ENCODE data around the gene TMEM116.

The TMEM116 gene

DNA sequence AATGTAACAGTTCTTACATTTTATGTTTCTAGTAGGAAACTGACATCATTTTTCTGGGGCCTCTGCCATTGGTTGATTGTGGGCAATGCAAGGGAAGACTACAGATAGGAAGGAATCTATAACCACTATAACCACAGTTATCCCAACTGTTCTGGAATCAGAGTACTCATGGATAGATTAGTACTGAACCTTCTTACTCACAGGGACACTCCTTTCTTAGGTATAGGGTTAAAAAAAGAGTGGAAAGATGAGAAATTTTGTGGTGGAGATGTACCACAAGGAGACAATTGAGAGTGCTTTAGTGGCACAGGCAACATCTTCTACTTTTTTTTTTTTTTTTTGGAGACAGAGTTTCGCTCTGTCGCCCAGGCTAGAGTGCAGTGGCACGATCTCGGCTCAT lies 21.0 kb downstream of the TMEM116 start:
- in situ Hi-C loops (cut with HindIII; ENCODE audit: low sequenced_read_pairs) = no loop called here
- no peak for TF ChIP-seq CTCF (IDR thresholded peaks at IDR 0.05; ENCODE audit: low read depth, low read length, missing control alignments)
- no peak for DNase-seq (ENCODE audit: low read depth)
- no peak overlapping the region for H3K4me3 ChIP-seq (ENCODE audit: low read depth, low read length)

GRCh38 chr12:111991535-111991934 lies 21.4 kb downstream of the TMEM116 start:
- DNase-seq (ENCODE audit: low read depth) = no peak
- TF ChIP-seq CTCF (IDR thresholded peaks at IDR 0.05; ENCODE audit: low read depth, low read length, missing control alignments) = no peak
- no peak overlapping the region for H3K4me3 ChIP-seq (ENCODE audit: low read depth, low read length)
- in situ Hi-C loops (cut with HindIII; ENCODE audit: low sequenced_read_pairs) = no loop called here

DNA sequence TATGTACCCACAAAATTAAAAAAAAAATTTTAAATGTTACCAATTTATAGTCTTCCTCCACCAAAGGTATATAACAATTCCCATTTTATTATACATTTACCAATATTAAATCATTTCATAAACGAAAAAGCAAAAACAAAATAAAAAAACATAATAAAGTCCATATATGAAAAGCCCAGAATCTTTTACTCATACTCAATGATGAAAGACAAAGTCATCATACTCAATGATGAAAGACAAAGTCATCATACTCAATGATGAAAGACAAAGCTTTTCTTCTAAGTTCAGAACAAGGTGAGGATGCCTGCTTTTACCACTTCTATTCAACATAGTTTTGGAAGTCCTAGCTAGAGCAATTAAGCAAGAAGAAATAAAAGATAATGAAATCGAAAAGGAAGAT lies 28.1 kb downstream of the TMEM116 start:
- no peak for DNase-seq (ENCODE audit: low read depth)
- no peak overlapping the region for H3K4me3 ChIP-seq (ENCODE audit: low read depth, low read length)
- TF ChIP-seq CTCF (IDR thresholded peaks at IDR 0.05; ENCODE audit: low read depth, low read length, missing control alignments) = no peak
- in situ Hi-C loops (cut with HindIII; ENCODE audit: low sequenced_read_pairs) = no loop called here

DNA sequence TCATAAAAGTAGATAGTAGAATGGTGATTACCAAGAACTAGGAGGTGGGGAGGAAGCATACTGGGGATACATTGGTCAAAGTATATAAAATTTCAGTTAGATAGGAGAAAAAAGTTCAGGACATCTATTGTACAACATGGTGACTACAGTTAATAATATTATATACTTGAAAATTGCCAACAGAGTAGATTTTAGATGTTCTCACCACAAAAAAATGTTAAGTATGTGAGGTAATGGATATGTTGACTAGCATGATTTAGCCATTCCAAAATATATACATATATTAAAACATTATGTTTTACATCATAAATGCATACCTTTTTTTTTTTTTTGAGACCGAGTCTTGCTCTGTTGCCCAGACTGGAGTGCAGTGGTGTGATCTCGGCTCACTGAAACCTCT lies 31.0 kb downstream of the TMEM116 start:
- DNase-seq (ENCODE audit: low read depth) = no peak
- no peak overlapping the region for H3K4me3 ChIP-seq (ENCODE audit: low read depth, low read length)
- TF ChIP-seq CTCF (IDR thresholded peaks at IDR 0.05; ENCODE audit: low read depth, low read length, missing control alignments) = no peak
- in situ Hi-C loops (cut with HindIII; ENCODE audit: low sequenced_read_pairs) = no loop called here

DNA sequence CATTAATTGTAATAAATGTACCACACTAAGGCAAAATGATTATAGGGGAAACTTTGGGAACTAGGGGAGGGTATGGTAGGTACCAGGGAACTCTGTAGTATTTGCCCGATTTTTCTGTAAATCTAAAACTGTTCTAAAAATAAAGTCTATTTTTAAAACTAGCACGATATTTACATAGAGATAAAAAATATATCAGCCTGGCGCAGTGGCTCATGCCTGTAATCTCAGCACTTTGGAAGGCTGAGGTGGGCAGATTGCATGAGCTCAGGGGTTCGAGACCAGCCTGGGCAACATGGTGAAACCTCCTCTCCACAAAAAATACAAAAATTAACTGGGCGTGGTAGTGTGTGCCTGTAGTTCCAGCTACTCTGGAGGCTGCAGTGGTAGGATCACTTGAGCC lies 32.4 kb downstream of the TMEM116 start:
- in situ Hi-C loops (cut with HindIII; ENCODE audit: low sequenced_read_pairs) = no loop called here
- no peak for TF ChIP-seq CTCF (IDR thresholded peaks at IDR 0.05; ENCODE audit: low read depth, low read length, missing control alignments)
- DNase-seq (ENCODE audit: low read depth) = no peak
- H3K4me3 ChIP-seq (ENCODE audit: low read depth, low read length) = no peak overlapping the region

- no peak overlapping the region for H3K4me3 ChIP-seq (ENCODE audit: low read depth, low read length)
- DNase-seq (ENCODE audit: low read depth) = no peak
- no peak for TF ChIP-seq CTCF (IDR thresholded peaks at IDR 0.05; ENCODE audit: low read depth, low read length, missing control alignments)
- in situ Hi-C loops (cut with HindIII; ENCODE audit: low sequenced_read_pairs) = no loop called here
Measured at GRCh38 chr12:111978545-111978944, 34.4 kb downstream of the TMEM116 start.

DNA sequence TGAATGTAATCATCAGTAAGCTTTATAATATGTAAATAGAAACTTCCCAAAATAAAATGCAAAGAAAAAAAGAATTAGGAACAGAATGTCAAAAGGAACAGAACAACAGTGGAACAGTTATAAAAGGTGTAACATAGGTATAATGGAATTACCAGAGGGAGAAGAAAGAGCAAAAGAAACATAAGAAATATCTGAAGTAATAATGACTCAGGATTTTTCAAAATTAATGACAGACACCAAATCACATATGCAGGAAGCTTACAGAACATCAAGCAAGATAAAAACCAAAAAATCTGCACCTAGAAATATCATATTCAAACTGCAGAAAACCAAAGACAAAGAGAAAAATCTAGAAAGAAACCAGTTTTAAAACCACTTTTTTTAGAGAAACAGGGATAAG lies 36.1 kb downstream of the TMEM116 start:
- no peak for DNase-seq (ENCODE audit: low read depth)
- in situ Hi-C loops (cut with HindIII; ENCODE audit: low sequenced_read_pairs) = no loop called here
- TF ChIP-seq CTCF (IDR thresholded peaks at IDR 0.05; ENCODE audit: low read depth, low read length, missing control alignments) = no peak
- no peak overlapping the region for H3K4me3 ChIP-seq (ENCODE audit: low read depth, low read length)
